Thoracic aorta (tissue), 2 donors: ENCODE data around the gene CCL5. TPM values are rescaled to one million over a fixed set of nuclear protein-coding genes. Genes with fewer than 3 reads are reported as not detected.

Source experiments
- ATAC-seq: fragments of 150-250 bp; one replicate; pipeline ENCODE4 v1.8.0; 2017; ENCODE audit warnings: low read depth; ENCODE audit not compliant: insufficient number of reproducible peaks, low FRiP score
- DNase-seq: peaks from one replicate; pipeline ENCODE4 v3.0.0-alpha.2; 2020; ENCODE audit warnings: low spot score
- H3K27ac ChIP-seq, 2 donors: fragments of 200-600 bp; sonication (generic); 1 replicate in 1 of 2; 2 replicates in 1 of 2; pipeline ENCODE4 v1.5.1; 2016; ENCODE audit warnings: mild to moderate bottlenecking in 2 of 2, moderate library complexity in 2 of 2
- H3K27me3 ChIP-seq: fragments of 200-600 bp; sonication (generic); replicated peaks from 2 replicates; pipeline ENCODE4 v1.6.0; 2016; ENCODE audit warnings: mild to moderate bottlenecking; ENCODE audit not compliant: insufficient read depth
- H3K36me3 ChIP-seq: fragments of 200-600 bp; sonication (generic); one replicate; pipeline ENCODE4 v1.5.1; 2016
- H3K4me1 ChIP-seq, 2 donors: fragments of 200-600 bp; sonication (generic); 1 replicate in 1 of 2; 2 replicates in 1 of 2; pipeline versions ENCODE4 v1.5.1 to v1.6.0; 2016; ENCODE audit warnings: low read depth in 2 of 2, mild to moderate bottlenecking in 1 of 2; ENCODE audit not compliant: control insufficient read depth in 1 of 2
- H3K4me3 ChIP-seq: fragments of 200-600 bp; sonication (generic); 2 replicates; pipeline ENCODE4 v1.5.1; 2016; ENCODE audit warnings: mild to moderate bottlenecking
- H3K9me3 ChIP-seq: fragments of 200-600 bp; sonication (generic); 2 replicates; pipeline ENCODE4 v1.5.1; 2016
- CTCF ChIP-seq: fragments of 200-600 bp; sonication (generic); IDR thresholded peaks from one replicate; pipeline ENCODE4 v1.5.1; 2019; ENCODE audit warnings: antibody characterized with exemption
- total RNA-seq, 2 donors: library from RNA; depleted of rRNA; stranded (reverse); fragments of >200 nt; gene quantifications; one replicate each; pipeline versions ENCODE4 v1.1.0 to v1.2.3, GENCODE V29; 2016

Gene CCL5
- total RNA-seq, result 1 to 10 TPM; 6.2 to 7.1 TPM

DNA sequence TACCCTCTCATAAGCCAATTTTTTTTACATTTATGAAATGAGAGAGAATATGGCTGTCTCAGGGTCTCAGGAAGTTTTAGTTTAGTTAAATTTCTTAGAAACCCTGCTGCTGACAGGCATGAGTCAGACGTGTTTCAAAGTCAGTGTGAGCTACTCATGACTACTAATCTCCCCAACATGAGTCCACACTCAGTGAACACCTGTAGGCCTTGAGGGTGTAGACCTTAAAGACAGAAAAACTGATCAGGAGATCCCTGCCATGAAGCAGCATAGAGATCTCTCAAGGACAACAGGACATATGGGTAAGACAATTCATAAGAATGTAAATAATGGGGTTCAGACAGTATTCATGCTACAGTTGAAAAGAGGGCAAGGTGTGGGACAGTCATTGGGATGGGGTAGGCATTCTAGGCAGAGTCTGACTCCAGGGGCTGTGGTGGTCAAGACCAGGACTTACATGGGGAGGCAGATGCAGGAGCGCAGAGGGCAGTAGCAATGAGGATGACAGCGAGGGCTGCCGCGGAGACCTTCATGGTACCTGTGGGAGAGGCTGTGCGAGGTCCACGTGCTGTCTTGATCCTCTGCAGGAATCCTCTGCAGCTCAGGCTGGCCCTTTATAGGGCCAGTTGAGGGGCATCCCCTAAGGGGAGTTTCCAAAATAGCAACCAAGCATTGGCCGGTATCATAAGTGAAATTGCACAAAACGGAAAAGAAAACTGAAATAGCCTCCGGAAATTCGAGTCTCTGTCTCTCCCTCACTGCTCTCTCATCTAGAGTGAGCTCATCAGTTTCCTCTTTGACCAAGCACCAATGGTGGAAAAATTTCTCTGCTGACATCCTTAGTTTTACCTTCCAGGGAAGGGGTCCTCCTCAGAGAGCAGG lies at the start of gene CCL5:
TSS of gene CCL5 (minus strand) at position 588 of the 882 bp plus-strand sequence.
- H3K4me3 ChIP-seq, result peak within 1 kb of the TSS; percentile 20
- no peaks in the 10 kb centered on the region for H3K4me1 ChIP-seq
- no peak for DNase-seq
- H3K36me3 ChIP-seq, result no peaks in the 10 kb centered on the region
- no peak for TF ChIP-seq CTCF
- H3K27ac ChIP-seq, result no peak within 1 kb of the TSS
- H3K27me3 ChIP-seq, result no peaks in the 10 kb centered on the region
- no peak for ATAC-seq
- H3K9me3 ChIP-seq, result no peaks in the 10 kb centered on the region

- peaks cover 0 to 27% of the 10 kb centered on the region in 2 donors for H3K4me1 ChIP-seq
- H3K36me3 ChIP-seq, result no peaks in the 10 kb centered on the region
- no peak overlapping the region for H3K27ac ChIP-seq
- no peak overlapping the region for H3K4me3 ChIP-seq
- H3K27me3 ChIP-seq, result no peaks in the 10 kb centered on the region
- no peak for ATAC-seq
- H3K9me3 ChIP-seq, result no peaks in the 10 kb centered on the region
- no peak for DNase-seq
- TF ChIP-seq CTCF, result no peak
Observed at GRCh38 chr17:35927714-35928113, 47.6 kb upstream of the CCL5 start.

GRCh38 chr17:35923609-35924114 lies 43.5 kb upstream of the CCL5 start:
- Histone ChIP-seq H3K27ac (no peak overlapping the region), H3K27me3 (no peaks in the 10 kb centered on the region), H3K9me3 (no peaks in the 10 kb centered on the region), H3K4me3 (no peak overlapping the region), H3K4me1 (no peaks in the 10 kb centered on the region), H3K36me3 (no peaks in the 10 kb centered on the region)
- no peak for TF ChIP-seq CTCF
- DNase-seq (no peak), ATAC-seq (no peak)

GRCh38 chr17:35920229-35920628 lies 40.1 kb upstream of the CCL5 start:
- Histone ChIP-seq H3K4me3 (no peak overlapping the region), H3K36me3 (no peaks in the 10 kb centered on the region), H3K27me3 (no peaks in the 10 kb centered on the region), H3K4me1 (no peaks in the 10 kb centered on the region), H3K9me3 (no peaks in the 10 kb centered on the region), H3K27ac (no peak overlapping the region)
- DNase-seq (no peak), ATAC-seq (no peak)
- TF ChIP-seq CTCF, result no peak

- TF ChIP-seq CTCF, result no peak
- Histone ChIP-seq H3K36me3 (no peaks in the 10 kb centered on the region), H3K9me3 (no peaks in the 10 kb centered on the region), H3K4me3 (no peak overlapping the region), H3K4me1 (no peaks in the 10 kb centered on the region), H3K27me3 (no peaks in the 10 kb centered on the region), H3K27ac (no peak overlapping the region)
- ATAC-seq (no peak), DNase-seq (no peak)
Observed at GRCh38 chr17:35918665-35919064, 38.5 kb upstream of the CCL5 start.
